ENCODE results near the gene LRRC58. TPM values are rescaled to one million over a fixed set of nuclear protein-coding genes. Genes with fewer than 3 reads are reported as not detected.
"Not testable (repeated sequence)": the region's sequence is repeated elsewhere in the genome, so short reads cannot be mapped to it uniquely, and the experiment has no call there.

Gene LRRC58
- 14.9 and 17.7 TPM in 2 replicates for total RNA-seq

- no peak for DNase-seq (ENCODE audit: extremely low read depth, low read depth, low spot score)
Measured at GRCh38 chr3:120348991-120349854, at the start of gene LRRC58. Gene LRRC58, minus strand, starts transcription at chr3:120349354. Its CDS starts 111 bp downstream, at chr3:120349243.

- DNase-seq (ENCODE audit: extremely low read depth, low read depth, low spot score), result no peak
Measured at GRCh38 chr3:120396469-120396868, 47.3 kb upstream of the LRRC58 start.

GRCh38 chr3:120394347-120394746 lies 45.2 kb upstream of the LRRC58 start:
- DNase-seq (ENCODE audit: extremely low read depth, low read depth, low spot score), result no peak

GRCh38 chr3:120393761-120394160 lies 44.6 kb upstream of the LRRC58 start:
- no peak for DNase-seq (ENCODE audit: extremely low read depth, low read depth, low spot score)

GRCh38 chr3:120393243-120393642 lies 44.1 kb upstream of the LRRC58 start:
- no peak for DNase-seq (ENCODE audit: extremely low read depth, low read depth, low spot score)

GRCh38 chr3:120382941-120383447 lies 33.8 kb upstream of the LRRC58 start:
- DNase-seq (ENCODE audit: extremely low read depth, low read depth, low spot score), result no peak

- no peak for DNase-seq (ENCODE audit: extremely low read depth, low read depth, low spot score)
Measured at GRCh38 chr3:120381503-120381902, 32.3 kb upstream of the LRRC58 start.

GRCh38 chr3:120377948-120378347 lies 28.8 kb upstream of the LRRC58 start:
- not testable (repeated sequence) for DNase-seq (ENCODE audit: extremely low read depth, low read depth, low spot score)

GRCh38 chr3:120370463-120370862 lies 21.3 kb upstream of the LRRC58 start:
- no peak for DNase-seq (ENCODE audit: extremely low read depth, low read depth, low spot score)

GRCh38 chr3:120369037-120369467 lies 19.9 kb upstream of the LRRC58 start:
- no peak for DNase-seq (ENCODE audit: extremely low read depth, low read depth, low spot score)

- no peak for DNase-seq (ENCODE audit: extremely low read depth, low read depth, low spot score)
Measured at GRCh38 chr3:120368172-120368571, 19.0 kb upstream of the LRRC58 start.

GRCh38 chr3:120364821-120365220 lies 15.7 kb upstream of the LRRC58 start:
- no peak for DNase-seq (ENCODE audit: extremely low read depth, low read depth, low spot score)

GRCh38 chr3:120364101-120364500 lies 14.9 kb upstream of the LRRC58 start:
- DNase-seq (ENCODE audit: extremely low read depth, low read depth, low spot score), result no peak

GRCh38 chr3:120357807-120358206 lies 8.7 kb upstream of the LRRC58 start:
- DNase-seq (ENCODE audit: extremely low read depth, low read depth, low spot score), result no peak

GRCh38 chr3:120355486-120355885 lies 6.3 kb upstream of the LRRC58 start:
- no peak for DNase-seq (ENCODE audit: extremely low read depth, low read depth, low spot score)

GRCh38 chr3:120353463-120353862 lies 4.3 kb upstream of the LRRC58 start:
- no peak for DNase-seq (ENCODE audit: extremely low read depth, low read depth, low spot score)

GRCh38 chr3:120352017-120352416 lies 2.9 kb upstream of the LRRC58 start:
- DNase-seq (ENCODE audit: extremely low read depth, low read depth, low spot score), result no peak

- DNase-seq (ENCODE audit: extremely low read depth, low read depth, low spot score), result no peak
Measured at GRCh38 chr3:120350401-120350941, 1.3 kb upstream of the LRRC58 start.

GRCh38 chr3:120349855-120350125 lies 636 bp upstream of the LRRC58 start:
- no peak for DNase-seq (ENCODE audit: extremely low read depth, low read depth, low spot score)

GRCh38 chr3:120348065-120348990 lies 826 bp downstream of the LRRC58 start:
- no peak for DNase-seq (ENCODE audit: extremely low read depth, low read depth, low spot score)

- no peak for DNase-seq (ENCODE audit: extremely low read depth, low read depth, low spot score)
Measured at GRCh38 chr3:120344349-120344748, 4.8 kb downstream of the LRRC58 start.
